ENCODE data around the gene C17orf100.

DNA sequence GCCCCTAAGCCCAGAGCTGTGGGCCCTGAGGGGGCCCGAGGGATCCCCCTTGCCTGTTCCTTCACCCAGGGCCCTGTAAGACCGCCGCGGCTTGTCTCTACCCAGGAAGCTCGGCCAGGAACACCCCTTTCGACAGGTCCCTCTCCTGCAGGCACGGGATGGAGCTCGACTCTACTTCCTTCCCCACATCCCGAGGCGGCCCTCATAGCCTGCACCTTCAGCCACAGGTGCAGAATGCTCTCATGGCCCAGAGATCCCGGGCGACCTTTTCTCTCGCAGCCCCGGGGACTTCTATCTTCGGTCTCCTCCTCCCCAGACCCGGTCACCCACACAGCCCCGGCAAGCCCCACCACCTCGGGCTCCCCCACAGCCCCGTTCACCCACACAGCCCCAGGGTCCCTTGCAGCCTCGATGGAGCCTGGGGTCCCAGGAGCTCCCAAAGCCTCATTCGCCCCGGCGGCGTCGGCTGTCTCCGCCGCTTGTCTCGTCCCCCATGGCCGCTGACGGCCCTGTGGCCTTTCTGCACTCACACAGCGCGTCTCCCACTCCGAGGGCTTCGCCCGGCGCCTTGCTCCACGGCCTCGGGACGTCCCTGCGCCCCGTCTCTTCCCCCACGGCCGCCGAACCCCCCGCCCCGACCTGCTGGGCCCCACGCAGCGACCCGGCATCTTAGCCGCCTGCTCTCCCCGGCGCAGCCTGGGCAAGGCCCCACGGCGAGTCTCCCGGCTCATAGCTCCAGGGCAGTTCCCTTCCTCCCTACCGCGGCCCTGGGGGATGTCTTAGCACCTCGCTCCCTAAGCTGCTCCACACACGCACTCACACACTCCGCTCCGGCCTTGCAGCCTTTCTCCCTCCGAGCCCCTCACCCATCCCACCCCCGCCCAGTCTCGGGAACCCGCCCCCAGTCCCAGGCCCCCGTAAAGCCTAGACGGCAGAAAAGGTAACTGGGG is 11.7 kb upstream of the C17orf100 start:
- no peak for TF ChIP-seq CTCF (IDR thresholded peaks at IDR 0.05)
- TF ChIP-seq POLR2A (IDR thresholded peaks at IDR 0.05) = no peak

All from lower leg skin (tissue), 3 donors.